NCI-H82 treated with DMSO at 0.1 percent for 48 hours (cell line): ENCODE data around the gene HSD3B2.

Experiments used
- DNase-seq: peaks from one replicate; lab custom pipeline; 2025; ENCODE audit not compliant: unreplicated experiment; lab: John Stamatoyannopoulos, UW

HSD3B2 gene

GRCh38 chr1:119453021-119453420 is 38.1 kb downstream of the HSD3B2 start:
- no peak for DNase-seq

- no peak for DNase-seq
These were observed 48.0 kb downstream of the HSD3B2 start for GRCh38 chr1:119462964-119463363.

GRCh38 chr1:119463569-119463968 is 48.6 kb downstream of the HSD3B2 start:
- DNase-seq: no peak

GRCh38 chr1:119466445-119466844 is 51.5 kb downstream of the HSD3B2 start:
- no peak for DNase-seq

- DNase-seq: no peak
These were observed 52.3 kb downstream of the HSD3B2 start for GRCh38 chr1:119467219-119467618.

GRCh38 chr1:119467857-119468668 is 53.1 kb downstream of the HSD3B2 start:
- DNase-seq: no peak

- no peak for DNase-seq
These were observed 54.8 kb downstream of the HSD3B2 start for GRCh38 chr1:119469741-119470140.

- DNase-seq: no peak
These were observed 55.4 kb downstream of the HSD3B2 start for GRCh38 chr1:119470377-119470776.

GRCh38 chr1:119470958-119471357 is 56.0 kb downstream of the HSD3B2 start:
- no peak for DNase-seq

- no peak for DNase-seq
These were observed 56.6 kb downstream of the HSD3B2 start for GRCh38 chr1:119471566-119471965.

- no peak for DNase-seq
These were observed 57.3 kb downstream of the HSD3B2 start for GRCh38 chr1:119472080-119472818.
